ENCODE results near the gene WNT6.
A peak's percentile ranks its signal among the peaks of the same experiment; 100 is the strongest.

DNA sequence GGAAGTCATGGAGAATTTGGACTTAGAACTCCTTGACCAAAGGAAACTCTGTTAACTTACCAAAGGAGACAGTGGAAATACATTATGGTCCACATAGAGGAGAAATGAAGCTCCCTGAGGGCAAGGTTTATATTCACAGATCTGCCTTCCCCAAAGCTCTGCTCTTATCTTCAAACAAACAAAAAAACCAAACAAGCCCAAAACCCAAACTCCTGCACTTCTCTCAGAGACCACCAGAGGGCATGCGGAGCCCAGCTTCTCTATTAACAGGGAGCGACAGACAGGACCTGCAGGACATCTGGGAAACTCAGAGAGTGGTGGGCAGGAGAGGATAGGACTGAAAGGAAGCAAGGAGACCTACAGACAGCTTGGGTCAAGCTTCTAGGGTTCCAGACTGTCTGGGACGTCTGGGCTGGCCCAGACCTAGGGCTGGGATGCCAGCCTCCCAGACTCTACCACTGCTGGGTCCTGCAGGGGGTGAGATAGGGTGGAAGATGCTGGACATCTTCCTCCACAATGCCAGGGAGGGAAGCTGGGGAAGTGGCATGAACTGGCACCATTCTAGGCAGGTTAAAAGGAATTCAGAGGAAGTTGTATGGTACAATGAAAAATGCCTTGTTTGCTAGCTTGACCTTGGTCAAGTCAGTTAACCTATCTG, 17.1 kb downstream of the WNT6 start:
- TF ChIP-seq, protein P1, sequence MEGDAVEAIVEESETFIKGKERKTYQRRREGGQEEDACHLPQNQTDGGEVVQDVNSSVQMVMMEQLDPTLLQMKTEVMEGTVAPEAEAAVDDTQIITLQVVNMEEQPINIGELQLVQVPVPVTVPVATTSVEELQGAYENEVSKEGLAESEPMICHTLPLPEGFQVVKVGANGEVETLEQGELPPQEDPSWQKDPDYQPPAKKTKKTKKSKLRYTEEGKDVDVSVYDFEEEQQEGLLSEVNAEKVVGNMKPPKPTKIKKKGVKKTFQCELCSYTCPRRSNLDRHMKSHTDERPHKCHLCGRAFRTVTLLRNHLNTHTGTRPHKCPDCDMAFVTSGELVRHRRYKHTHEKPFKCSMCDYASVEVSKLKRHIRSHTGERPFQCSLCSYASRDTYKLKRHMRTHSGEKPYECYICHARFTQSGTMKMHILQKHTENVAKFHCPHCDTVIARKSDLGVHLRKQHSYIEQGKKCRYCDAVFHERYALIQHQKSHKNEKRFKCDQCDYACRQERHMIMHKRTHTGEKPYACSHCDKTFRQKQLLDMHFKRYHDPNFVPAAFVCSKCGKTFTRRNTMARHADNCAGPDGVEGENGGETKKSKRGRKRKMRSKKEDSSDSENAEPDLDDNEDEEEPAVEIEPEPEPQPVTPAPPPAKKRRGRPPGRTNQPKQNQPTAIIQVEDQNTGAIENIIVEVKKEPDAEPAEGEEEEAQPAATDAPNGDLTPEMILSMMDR (IDR thresholded peaks at IDR 0.05 in 4 of 5, conservative IDR thresholded peaks at IDR 0.05 in 1 of 5): peak; percentile 78 to 90 (median 84)
- no peak for TF ChIP-seq POLR2A (IDR thresholded peaks at IDR 0.05)

Measured in gastrocnemius medialis (tissue), 4 donors.